Right kidney (tissue), 1 donor: ENCODE data around the gene CHST8.
A peak's percentile ranks its signal among the peaks of the same experiment; 100 is the strongest.
"Not testable (repeated sequence)": the region's sequence is repeated elsewhere in the genome, so short reads cannot be mapped to it uniquely, and the experiment has no call there.

Experiments used
- DNase-seq: peaks from one replicate; pipeline ENCODE4 v3.0.0-alpha.2; 2016

CHST8 gene

GRCh38 chr19:33812388-33813330 is 190.9 kb downstream of the CHST8 start:
- no peak for DNase-seq

- no peak for DNase-seq
These were observed 191.8 kb downstream of the CHST8 start for GRCh38 chr19:33813391-33814101.

- no peak for DNase-seq
These were observed 192.7 kb downstream of the CHST8 start for GRCh38 chr19:33814181-33815165.

GRCh38 chr19:33815380-33816340 is 193.9 kb downstream of the CHST8 start:
- DNase-seq: no peak

DNA sequence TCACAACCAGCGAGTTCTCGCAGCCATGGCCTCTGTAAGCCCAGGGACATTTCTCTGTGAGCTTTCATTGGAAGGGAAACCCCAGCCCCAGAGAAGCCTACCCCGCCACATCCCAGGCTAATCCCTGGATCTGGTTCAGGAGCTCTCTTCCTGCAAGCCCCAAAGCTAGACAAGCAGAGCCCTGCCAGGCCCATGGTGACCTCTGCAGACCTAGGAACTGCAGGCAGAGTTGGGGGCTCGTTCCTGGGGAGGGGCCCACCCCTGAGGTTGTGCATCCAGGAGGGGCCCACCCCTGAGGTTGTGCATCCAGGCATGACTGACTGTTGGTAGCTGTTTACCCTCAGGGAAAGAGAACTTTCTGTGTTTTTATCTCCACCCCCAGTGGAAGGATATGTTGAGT is 196.7 kb downstream of the CHST8 start:
- DNase-seq: no peak

GRCh38 chr19:33819078-33819477 is 197.3 kb downstream of the CHST8 start:
- DNase-seq: not testable (repeated sequence)

DNA sequence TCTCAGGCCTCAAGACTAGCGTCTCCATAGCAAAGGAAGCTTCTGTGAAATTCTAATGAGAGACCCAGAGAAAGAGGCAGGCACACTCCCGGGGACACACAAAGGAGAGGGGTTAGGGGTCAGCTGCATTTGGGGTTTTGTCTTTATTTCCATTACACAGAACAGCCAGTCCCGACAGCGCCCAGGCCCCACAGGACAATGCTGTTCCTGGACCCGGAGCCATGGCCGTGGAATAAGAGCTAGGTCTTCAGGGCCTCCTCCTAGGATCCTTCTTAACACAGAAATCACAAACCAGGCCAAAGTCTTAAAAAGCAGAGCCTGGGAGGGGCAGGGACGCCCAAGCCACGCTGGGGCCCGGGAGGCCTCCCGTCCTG is 197.7 kb downstream of the CHST8 start:
- no peak for DNase-seq

DNA sequence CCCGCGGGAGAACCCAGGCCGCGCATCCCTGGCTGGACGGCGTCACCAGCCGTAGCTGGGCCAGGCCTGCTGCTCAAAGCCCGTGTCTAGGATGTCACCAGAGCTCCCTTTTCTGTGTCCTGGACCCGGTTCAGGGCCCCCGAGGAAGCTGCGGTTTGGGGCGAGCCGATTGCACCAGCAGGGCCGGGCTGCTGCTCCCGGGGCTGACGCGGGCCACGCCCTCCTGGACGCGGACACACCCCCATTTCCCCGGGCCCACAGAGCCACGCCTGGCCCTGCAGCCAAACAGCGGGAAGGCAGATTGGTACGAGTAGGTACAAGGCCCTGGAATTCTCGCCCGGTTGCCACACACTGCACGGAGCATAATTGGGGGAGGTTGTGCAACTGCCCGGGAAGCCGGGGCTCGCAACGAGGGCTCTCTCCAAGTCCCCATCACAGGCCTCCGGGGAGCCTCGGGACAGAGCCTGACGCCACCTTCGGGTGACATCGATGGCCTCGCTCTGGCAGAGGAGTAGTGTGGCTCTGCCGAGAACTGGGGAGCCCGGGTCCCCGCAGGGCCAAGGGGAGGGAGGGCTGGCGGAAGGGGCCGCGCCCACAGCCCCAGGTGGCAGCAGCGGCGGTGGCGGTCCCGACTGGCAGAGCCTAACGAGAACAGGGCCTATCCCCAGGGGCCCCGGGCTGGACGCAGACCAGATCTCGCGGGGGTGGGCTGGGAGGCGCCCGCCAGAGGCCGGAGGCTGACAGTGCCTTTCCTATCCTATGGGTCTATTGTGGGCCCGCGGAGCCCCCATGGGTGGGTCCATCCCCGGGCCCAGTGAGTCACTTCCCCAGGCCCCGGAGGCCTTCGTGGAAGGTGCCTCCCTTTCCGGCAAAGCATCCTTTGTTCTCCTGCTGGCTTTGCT is 198.4 kb downstream of the CHST8 start:
- DNase-seq: peak; percentile 75

DNA sequence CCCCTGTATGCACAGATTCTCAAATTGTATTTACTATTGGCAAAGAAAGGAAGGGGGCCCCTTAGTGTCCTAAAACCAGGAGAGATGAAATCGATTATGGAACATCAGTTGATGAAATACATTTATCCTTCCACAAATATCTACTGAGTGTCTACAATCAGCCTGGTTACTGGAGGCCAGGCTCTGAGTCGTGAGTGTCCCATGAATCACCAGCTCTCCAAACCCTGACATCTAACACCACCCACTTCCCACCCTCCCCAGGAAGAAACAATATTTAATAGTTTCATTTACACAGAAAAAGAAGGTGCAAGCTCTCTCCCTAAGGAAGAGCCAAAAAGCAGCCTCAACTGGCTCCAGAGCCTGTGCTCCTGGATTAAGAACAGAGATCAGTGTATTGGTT is 200.1 kb downstream of the CHST8 start:
- DNase-seq: no peak
